PC-9 (cell line): ENCODE data around the gene METTL15.

Source experiments
- CTCF ChIP-seq: fragments of 200-600 bp; sonication (generic); conservative IDR thresholded peaks from 2 replicates; pipeline ENCODE4 v1.6.1; 2017; ENCODE audit warnings: mixed run types, antibody characterized with exemption, mild to moderate bottlenecking, moderate library complexity
- EZH2 ChIP-seq: fragments of 200-600 bp; sonication (generic); IDR thresholded peaks from 2 replicates; pipeline ENCODE4 v1.8.0; 2017; ENCODE audit warnings: antibody characterized with exemption, low read depth

GRCh38 chr11:28133146-28133545, 25.0 kb downstream of the METTL15 start:
- no peak for TF ChIP-seq CTCF
- TF ChIP-seq EZH2: no peak
